HepG2 (cell line): Measurements from ENCODE around the gene OPRL1. TPM values are rescaled to one million over a fixed set of nuclear protein-coding genes. Genes with fewer than 3 reads are reported as not detected.
A peak's percentile ranks its signal among the peaks of the same experiment; 100 is the strongest.

Experiments used
- ATAC-seq: fragments of 200-7000 bp; cut with Tn5 transposase; 3 replicates; pipeline ENCODE4 v1.9.1; 2020; ENCODE audit warnings: mild to moderate bottlenecking, moderate library complexity
- BruUV-seq: library from RNA; stranded (reverse); fragments of 400-500 nt; replicated peaks from 2 replicates; lab custom pipeline; 2021; lab: Mats Ljungman, UMichigan
- CTCF ChIA-PET: fragments of 300-600 bp; formaldehyde crosslinking; extraction: SDS; loops from one replicate; lab custom pipeline; 2021; ENCODE audit warnings: low total read pairs, inconsistent platforms, low intra/inter-chr PET ratio; lab: Yijun Ruan, JAX
- POLR2A ChIA-PET: fragments of 350-600 bp; sonication (Branson Sonifier 250); formaldehyde crosslinking; loops from one replicate; lab custom pipeline; 2020; ENCODE audit warnings: antibody characterized with exemption, inconsistent platforms; lab: Yijun Ruan, JAX
- DNase-seq: peaks from one replicate; pipeline ENCODE4 v3.0.0-alpha.2; 2015; ENCODE audit warnings: low spot score
- FAIRE-seq: peaks from 3 replicates; lab custom pipeline; 2011; peaks lifted over from hg19 to GRCh38; lab: Jason Lieb, UNC
- H2AFZ ChIP-seq: one replicate; pipeline ENCODE4 v1.6.1; 2011; ENCODE audit warnings: low read length, inconsistent platforms
- H3K27ac ChIP-seq: fragments of 300-600 bp; 3 replicates; pipeline ENCODE4 v1.8.0; 2011; ENCODE audit warnings: mixed run types, mild to moderate bottlenecking, mixed read lengths, low read length, inconsistent platforms; ENCODE audit not compliant: insufficient read depth; ENCODE audit errors: extremely low read length
- H3K27me3 ChIP-seq, 2 experiments: fragments of 200-600 bp in 1 of 2; 2 replicates in 1 of 2; 3 replicates in 1 of 2; pipeline versions ENCODE4 v1.6.0 to v1.8.0; 2011; ENCODE audit warnings: low read length in 2 of 2, mild to moderate bottlenecking in 2 of 2, moderate library complexity in 2 of 2, inconsistent platforms in 1 of 2; ENCODE audit not compliant: insufficient read depth in 2 of 2, control insufficient read depth in 1 of 2
- H3K36me3 ChIP-seq, 2 experiments: fragments of 200-600 bp in 1 of 2; replicated peaks in 1 of 2; 2 replicates in 1 of 2; 3 replicates in 1 of 2; pipeline versions ENCODE4 v1.5.1 to v1.8.0; 2011; ENCODE audit warnings: low read length in 2 of 2, inconsistent platforms in 1 of 2; ENCODE audit not compliant: insufficient read depth in 2 of 2, control insufficient read depth in 1 of 2
- H3K4me1 ChIP-seq: 2 replicates; pipeline ENCODE4 v1.5.1; 2012; ENCODE audit warnings: low read length, inconsistent platforms; ENCODE audit not compliant: insufficient read depth
- H3K4me2 ChIP-seq: 2 replicates; pipeline ENCODE4 v1.6.0; 2011; ENCODE audit warnings: low read depth, low read length, inconsistent platforms
- H3K4me3 ChIP-seq, 3 experiments: fragments of 200-600 bp in 1 of 3; sonication (generic), shearing (Covaris generic) in 1 of 3; replicated peaks in 1 of 3; 2 replicates each; pipeline ENCODE4 v1.5.1; 2011 to 2016; ENCODE audit warnings: low read length in 3 of 3, inconsistent platforms in 2 of 3, low read depth in 2 of 3, mild to moderate bottlenecking in 2 of 3, control low read depth in 1 of 3, mixed read lengths in 1 of 3; ENCODE audit not compliant: insufficient read depth in 1 of 3
- H3K79me2 ChIP-seq: one replicate; pipeline ENCODE4 v1.6.1; 2011; ENCODE audit warnings: low read length, inconsistent platforms; ENCODE audit not compliant: insufficient read depth
- H3K9ac ChIP-seq: 2 replicates; pipeline ENCODE4 v1.6.0; 2011; ENCODE audit warnings: mild to moderate bottlenecking, low read depth, low read length, inconsistent platforms; ENCODE audit not compliant: insufficient read depth
- H3K9me3 ChIP-seq: 2 replicates; pipeline ENCODE4 v1.5.1; 2012; ENCODE audit warnings: mild to moderate bottlenecking, low read length
- H4K20me1 ChIP-seq: 2 replicates; pipeline ENCODE4 v1.6.0; 2011; ENCODE audit warnings: inconsistent platforms, mild to moderate bottlenecking, low read length, moderate library complexity; ENCODE audit not compliant: insufficient read depth
- ATF5 ChIP-seq: sonication (generic); formaldehyde crosslinking; IDR thresholded peaks from 2 replicates; pipeline ENCODE4 v1.4.0; 2020; ENCODE audit warnings: mild to moderate bottlenecking, low read depth, missing genetic modification reagents
- CHCHD3 ChIP-seq: sonication (generic); formaldehyde crosslinking; IDR thresholded peaks from 2 replicates; pipeline ENCODE4 v1.8.0; 2022; ENCODE audit warnings: mild to moderate bottlenecking, missing genetic modification reagents, moderate library complexity
- EHMT2 ChIP-seq: fragments of 200-600 bp; sonication (generic); IDR thresholded peaks from 2 replicates; pipeline ENCODE4 v1.7.0; 2017; ENCODE audit warnings: antibody characterized with exemption, low read depth, low read length, borderline replicate concordance
- HOMEZ ChIP-seq: IDR thresholded peaks from 2 replicates; pipeline ENCODE4 v1.6.1; 2016; ENCODE audit warnings: low read depth
- HOXA3 ChIP-seq: sonication (generic); formaldehyde crosslinking; IDR thresholded peaks from 2 replicates; pipeline ENCODE4 v1.5.0; 2020; ENCODE audit warnings: missing genetic modification reagents
- IKZF4 ChIP-seq: sonication (generic); formaldehyde crosslinking; IDR thresholded peaks from 2 replicates; pipeline ENCODE4 v1.5.1; 2020; ENCODE audit warnings: borderline replicate concordance, mild to moderate bottlenecking, low read depth, missing genetic modification reagents; ENCODE audit errors: not compliant biosample characterization
- KDM1A ChIP-seq: IDR thresholded peaks from 2 replicates; pipeline ENCODE4 v1.6.1; 2016; ENCODE audit warnings: missing compliant biosample characterization
- LCORL ChIP-seq, 2 experiments: fragments of 450-650 bp in 1 of 2; sonication (generic) in 1 of 2; formaldehyde crosslinking in 1 of 2; IDR thresholded peaks; 2 replicates each; pipeline versions ENCODE4 v1.5.0 to v1.6.1; 2017 to 2020; ENCODE audit warnings: antibody characterized with exemption in 1 of 2, missing genetic modification reagents in 1 of 2
- NFYB ChIP-seq: sonication (generic); formaldehyde crosslinking; IDR thresholded peaks from 2 replicates; pipeline ENCODE4 v1.4.0; 2020; ENCODE audit warnings: missing genetic modification reagents
- POLR2AphosphoS5 ChIP-seq: IDR thresholded peaks from 2 replicates; pipeline ENCODE4 v1.6.1; 2012; ENCODE audit warnings: low read depth, low read length
- ZNF484 ChIP-seq: sonication (generic); formaldehyde crosslinking; IDR thresholded peaks from 2 replicates; pipeline ENCODE4 v1.5.1; 2020; ENCODE audit warnings: mild to moderate bottlenecking, low read depth, missing genetic modification reagents, borderline replicate concordance
- ZNF646 ChIP-seq: sonication (generic); formaldehyde crosslinking; IDR thresholded peaks from 2 replicates; pipeline ENCODE4 v1.9.0; 2021; ENCODE audit warnings: mild to moderate bottlenecking, missing genetic modification reagents
- ZSCAN29 ChIP-seq: sonication (generic); formaldehyde crosslinking; conservative IDR thresholded peaks from 2 replicates; pipeline ENCODE4 v1.4.0; 2020; ENCODE audit warnings: mild to moderate bottlenecking, missing genetic modification reagents
- WGBS: methylation state at CpG from one replicate; pipeline ENCODE4 v1.1.6; 2017; ENCODE audit warnings: low lambda C conversion rate; 5-methylcytosine and 5-hydroxymethylcytosine counted together
- in situ Hi-C: cut with HindIII; loops from 2 replicates; pipeline ENCODE4 v1.10.0; 2017; ENCODE audit warnings: low pct_unique_long_range_greater_than_20kb; ENCODE audit not compliant: extremely low pct_ligation_motif_present
- intact Hi-C: fragments of 100-400 bp; cut with micrococcal nuclease; formaldehyde crosslinking; loops from one replicate; pipeline ENCODE4 v1.10.0; 2022; ENCODE audit not compliant: unreplicated experiment
- polyA plus RNA-seq, 8 experiments: library from polyadenylated mRNA; depleted of rRNA in 3 of 8; stranded (reverse) in 7 of 8; unstranded in 1 of 8; fragments of >200 nt; fragmentation: Illumina TruSeq in 4 of 8; extraction: Trizol in 4 of 8; gene quantifications; 2 replicates each; pipeline versions ENCODE4 v1.2.1 to v1.2.3, GENCODE V29; 2011 to 2016; ENCODE audit warnings: low read depth in 4 of 8, missing spikeins in 1 of 8, mixed read lengths in 1 of 8; ENCODE audit not compliant: insufficient read depth in 1 of 8
- total RNA-seq, 5 experiments: library from RNA; depleted of rRNA; stranded (reverse); fragments of >200 nt; fragmentation: Illumina TruSeq; extraction: Trizol; gene quantifications; 2 replicates each; pipeline ENCODE4 v1.2.3, GENCODE V29; 2016; ENCODE audit warnings: low read depth in 1 of 5
- TF ChIP-seq, protein P1 (sequence below): sonication (generic); formaldehyde crosslinking; IDR thresholded peaks from 2 replicates; pipeline ENCODE4 v1.4.0; 2020; ENCODE audit warnings: missing genetic modification reagents

The OPRL1 gene
- total and polyA plus RNA-seq, 2 of the 13 experiments (the other 11 are each of a cell fraction or from before 2014, with no cell fraction given), result 0.35 to 0.71 TPM

- DNase-seq (peak; percentile 80), FAIRE-seq (no peak), ATAC-seq (peak; percentile 0)
- no peak overlapping the region for H2AFZ ChIP-seq
- ChIA-PET CTCF (interaction anchor here (3.7 kb wide), 1 partner anchor 76 kb away, joined by 33 read pairs; the partner anchor contains the start of genes PRPF6 and SAMD10), POLR2A (interaction anchor here (1.2 to 9.4 kb wide), 5 partner anchors 9 to 430 kb away, joined by 3 to 252 read pairs (median 12); partner anchors contain the start of genes C20orf204, GMEB2, PRPF6 and SAMD10)
- peak overlapping the region; percentile 40 to 69 (median 42) for H3K4me3 ChIP-seq
- no peaks in the 10 kb centered on the region for H4K20me1 ChIP-seq
- H3K9me3 ChIP-seq, result no peaks in the 10 kb centered on the region
- no TSS peak for BruUV-seq
- in situ Hi-C loops, result loop anchor here (5.0 kb wide), 1 partner anchor 79 kb away; the partner anchor contains the start of gene SAMD10
- H3K4me1 ChIP-seq, result peaks cover 80% of the 10 kb centered on the region
- WGBS, result 2% methylated on average over 7 of the region's 7 CpGs
- peak overlapping the region; percentile 87 for H3K4me2 ChIP-seq
- H3K27ac ChIP-seq, result peak overlapping the region; percentile 77
- intact Hi-C loops, result loop anchor here (2.0 kb wide), 1 partner anchor 20 kb away; the partner anchor contains the start of gene C20orf204
- no peaks in the 10 kb centered on the region for H3K27me3 ChIP-seq
- H3K79me2 ChIP-seq, result no peaks in the 10 kb centered on the region
- peak overlapping the region; percentile 72 for H3K9ac ChIP-seq
- H3K36me3 ChIP-seq, result no peaks in the 10 kb centered on the region
- TF ChIP-seq EHMT2 (no peak), ZSCAN29 (CRISPR knock-in tag) (no peak), ZNF484 (CRISPR knock-in tag) (no peak), KDM1A (CRISPR knock-in tag) (no peak), LCORL (IDR thresholded peaks at IDR 0.05) (no peak), LCORL (CRISPR knock-in tag; IDR thresholded peaks at IDR 0.05) (peak; percentile 88), NFYB (CRISPR knock-in tag) (0 out of 2 replicates have a peak, but pooled peaks have one; percentile 7), POLR2AphosphoS5 (0 out of 2 replicates have a peak, but pooled peaks have one; percentile 25), IKZF4 (no peak), HOMEZ (CRISPR knock-in tag) (peak; percentile 20; the same call in 1 of the 2 replicates), ZNF646 (CRISPR knock-in tag) (no peak), HOXA3 (CRISPR knock-in tag) (peak; percentile 53), CHCHD3 (CRISPR knock-in tag) (no peak), ATF5 (CRISPR knock-in tag) (peak; percentile 17; the same call in 1 of the 2 replicates)
- TF ChIP-seq, protein P1, sequence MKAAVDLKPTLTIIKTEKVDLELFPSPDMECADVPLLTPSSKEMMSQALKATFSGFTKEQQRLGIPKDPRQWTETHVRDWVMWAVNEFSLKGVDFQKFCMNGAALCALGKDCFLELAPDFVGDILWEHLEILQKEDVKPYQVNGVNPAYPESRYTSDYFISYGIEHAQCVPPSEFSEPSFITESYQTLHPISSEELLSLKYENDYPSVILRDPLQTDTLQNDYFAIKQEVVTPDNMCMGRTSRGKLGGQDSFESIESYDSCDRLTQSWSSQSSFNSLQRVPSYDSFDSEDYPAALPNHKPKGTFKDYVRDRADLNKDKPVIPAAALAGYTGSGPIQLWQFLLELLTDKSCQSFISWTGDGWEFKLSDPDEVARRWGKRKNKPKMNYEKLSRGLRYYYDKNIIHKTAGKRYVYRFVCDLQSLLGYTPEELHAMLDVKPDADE (CRISPR knock-in tag), result no peak
Observed at GRCh38 chr20:64056639-64056888, 23.3 kb upstream of the OPRL1 start.
